Prostate gland (tissue), 2 donors: ENCODE results near the gene TGFBR3. TPM values are rescaled to one million over a fixed set of nuclear protein-coding genes. Genes with fewer than 3 reads are reported as not detected.

Source experiments
- DNase-seq: peaks from one replicate; pipeline ENCODE4 v3.0.0-alpha.2; 2019; ENCODE audit warnings: low spot score
- H3K27ac ChIP-seq, 2 donors: fragments of 200-600 bp; sonication (generic); 2 replicates each; pipeline ENCODE4 v1.5.1; 2017 to 2019
- H3K27me3 ChIP-seq: fragments of 200-600 bp; sonication (generic); replicated peaks from 2 replicates; pipeline ENCODE4 v1.5.1; 2019; ENCODE audit not compliant: insufficient read depth
- H3K36me3 ChIP-seq, 2 donors: fragments of 200-600 bp; sonication (generic); 1 replicate in 1 of 2; 2 replicates in 1 of 2; pipeline versions ENCODE4 v1.5.1 to v1.8.1; 2017 to 2019
- H3K4me1 ChIP-seq: fragments of 200-600 bp; sonication (generic); replicated peaks from 2 replicates; pipeline ENCODE4 v1.5.1; 2019
- H3K4me3 ChIP-seq, 2 donors: fragments of 200-600 bp; sonication (generic); 2 replicates each; pipeline ENCODE4 v1.5.1; 2017 to 2019
- H3K9me3 ChIP-seq: fragments of 200-600 bp; sonication (generic); 2 replicates; pipeline ENCODE4 v1.5.1; 2017
- POLR2A ChIP-seq: fragments of 450-650 bp; IDR thresholded peaks from one replicate; pipeline ENCODE4 v1.6.1; 2016; ENCODE audit warnings: antibody characterized with exemption, mild to moderate bottlenecking
- POLR2AphosphoS5 ChIP-seq: sonication (generic); formaldehyde crosslinking; IDR thresholded peaks from one replicate; pipeline ENCODE4 v1.6.1; 2017; ENCODE audit warnings: antibody characterized with exemption
- WGBS: methylation state at CpG from one replicate; pipeline ENCODE4 v1.1.5; 2018; 5-methylcytosine and 5-hydroxymethylcytosine counted together
- intact Hi-C: fragments of 100-400 bp; cut with DNase I; formaldehyde crosslinking; loops from one replicate; pipeline ENCODE4 v1.14.2; 2022
- total RNA-seq, 2 donors: library from RNA; depleted of rRNA; stranded (reverse); fragments of >200 nt; gene quantifications; one replicate each; pipeline ENCODE4 v1.1.0, GENCODE V29; 2016
- TF ChIP-seq, protein P1 (sequence below), 4 experiments: fragments of 200-600 bp in 2 of 4; fragments of 450-650 bp in 2 of 4; sonication (generic) in 2 of 4; IDR thresholded peaks; 1 replicate in 3 of 4; 2 replicates in 1 of 4; pipeline ENCODE4 v1.5.1; 2016 to 2019; ENCODE audit warnings: antibody characterized with exemption in 4 of 4, mild to moderate bottlenecking in 2 of 4, moderate library complexity in 2 of 4

Gene TGFBR3
- total RNA-seq, 2 donors from 2014 or later: 26.4 to 51.7 TPM

DNA sequence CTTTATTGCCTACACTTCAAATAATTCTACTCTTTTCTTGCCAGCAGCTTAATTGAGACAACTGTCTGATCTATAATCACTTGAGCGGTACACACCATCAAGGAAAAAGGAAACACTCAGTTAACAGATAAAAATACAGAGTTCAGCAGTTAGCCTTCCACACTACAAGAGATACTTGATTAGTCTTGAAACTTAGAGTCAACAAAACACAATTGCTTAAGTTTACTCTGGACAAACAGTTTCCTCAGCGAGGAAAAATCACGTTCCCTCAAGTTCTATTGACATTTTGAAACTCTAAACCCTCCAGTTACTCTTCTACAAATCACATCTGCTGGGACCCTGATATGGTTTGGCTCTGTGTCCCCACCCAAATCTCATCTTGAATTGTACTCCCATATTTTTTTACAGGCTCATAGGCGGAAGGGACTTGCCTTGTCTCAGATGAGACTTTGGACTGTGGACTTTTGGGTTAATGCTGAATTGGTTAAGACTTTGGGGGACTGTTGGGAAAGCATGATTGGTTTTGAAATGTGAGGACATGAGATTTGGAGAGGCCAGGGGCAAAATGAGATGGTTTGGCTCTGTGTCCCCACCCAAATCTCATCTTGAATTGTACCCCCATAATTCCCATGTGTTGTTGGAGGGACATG, 244.9 kb downstream of the TGFBR3 start:
- H3K27me3 ChIP-seq: no peaks in the 10 kb centered on the region
- H3K9me3 ChIP-seq: no peaks in the 10 kb centered on the region
- TF ChIP-seq POLR2A: no peak
- TF ChIP-seq POLR2AphosphoS5: peak; percentile 57
- H3K4me1 ChIP-seq: no peaks in the 10 kb centered on the region
- no peak for DNase-seq
- WGBS: 64% methylated on average over 4 of the region's 4 CpGs
- intact Hi-C loops: no loop called here
- no peaks in the 10 kb centered on the region for H3K36me3 ChIP-seq
- no peak overlapping the region for H3K27ac ChIP-seq
- no peak overlapping the region for H3K4me3 ChIP-seq

DNA sequence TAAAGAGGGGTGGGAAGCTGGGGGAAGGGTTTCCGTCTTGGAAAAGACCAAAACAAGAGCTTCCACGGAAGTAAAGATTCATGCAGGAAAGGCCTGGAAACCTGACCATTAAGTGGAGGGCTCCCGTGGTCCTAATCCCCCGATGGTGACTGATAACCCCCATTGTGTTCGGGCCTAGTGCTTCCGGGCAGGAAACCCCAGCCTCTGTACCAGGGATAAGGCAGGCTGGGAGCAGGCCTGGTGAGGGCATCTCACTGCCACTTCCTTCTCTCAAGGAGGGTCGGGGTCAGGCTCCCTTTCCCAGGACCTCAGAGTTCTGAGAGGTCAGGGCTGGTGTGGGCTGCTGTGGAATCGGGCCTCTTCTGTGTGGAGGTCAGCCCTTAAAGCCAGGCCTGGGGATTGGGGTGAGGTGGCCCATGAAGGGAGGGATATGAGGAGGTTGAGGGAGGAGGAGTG, 248.4 kb downstream of the TGFBR3 start:
- Histone ChIP-seq H3K27me3 (no peaks in the 10 kb centered on the region), H3K4me1 (no peaks in the 10 kb centered on the region), H3K27ac (no peak overlapping the region), H3K9me3 (no peaks in the 10 kb centered on the region), H3K36me3 (no peaks in the 10 kb centered on the region), H3K4me3 (no peak overlapping the region)
- TF ChIP-seq, protein P1, sequence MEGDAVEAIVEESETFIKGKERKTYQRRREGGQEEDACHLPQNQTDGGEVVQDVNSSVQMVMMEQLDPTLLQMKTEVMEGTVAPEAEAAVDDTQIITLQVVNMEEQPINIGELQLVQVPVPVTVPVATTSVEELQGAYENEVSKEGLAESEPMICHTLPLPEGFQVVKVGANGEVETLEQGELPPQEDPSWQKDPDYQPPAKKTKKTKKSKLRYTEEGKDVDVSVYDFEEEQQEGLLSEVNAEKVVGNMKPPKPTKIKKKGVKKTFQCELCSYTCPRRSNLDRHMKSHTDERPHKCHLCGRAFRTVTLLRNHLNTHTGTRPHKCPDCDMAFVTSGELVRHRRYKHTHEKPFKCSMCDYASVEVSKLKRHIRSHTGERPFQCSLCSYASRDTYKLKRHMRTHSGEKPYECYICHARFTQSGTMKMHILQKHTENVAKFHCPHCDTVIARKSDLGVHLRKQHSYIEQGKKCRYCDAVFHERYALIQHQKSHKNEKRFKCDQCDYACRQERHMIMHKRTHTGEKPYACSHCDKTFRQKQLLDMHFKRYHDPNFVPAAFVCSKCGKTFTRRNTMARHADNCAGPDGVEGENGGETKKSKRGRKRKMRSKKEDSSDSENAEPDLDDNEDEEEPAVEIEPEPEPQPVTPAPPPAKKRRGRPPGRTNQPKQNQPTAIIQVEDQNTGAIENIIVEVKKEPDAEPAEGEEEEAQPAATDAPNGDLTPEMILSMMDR (IDR thresholded peaks at IDR 0.05): no peak
- TF ChIP-seq POLR2A: no peak
- TF ChIP-seq POLR2AphosphoS5: no peak
- intact Hi-C loops: no loop called here
- no peak for DNase-seq
- 90% methylated on average over 8 of the region's 8 CpGs for WGBS

DNA sequence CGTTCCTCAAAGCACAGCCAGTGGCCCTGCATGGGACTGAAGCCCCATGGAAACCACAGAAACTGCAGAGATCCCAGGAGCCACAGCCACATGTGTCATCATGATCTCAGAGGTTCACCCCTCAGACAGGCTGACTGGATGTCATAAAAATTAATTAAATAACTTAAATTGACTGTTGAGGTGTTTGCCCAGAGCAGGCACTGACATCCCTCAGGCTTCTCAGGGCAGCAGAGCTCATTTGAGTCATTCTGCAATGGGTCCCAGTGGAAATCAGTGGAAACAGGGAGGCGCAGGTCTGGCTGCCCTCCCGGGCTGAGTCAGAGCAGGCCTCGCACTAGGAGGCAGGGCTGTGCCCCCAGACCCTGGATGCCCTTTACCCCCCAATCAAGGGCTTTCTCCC, 250.2 kb downstream of the TGFBR3 start:
- no peaks in the 10 kb centered on the region for H3K9me3 ChIP-seq
- no peaks in the 10 kb centered on the region for H3K4me1 ChIP-seq
- DNase-seq: no peak
- TF ChIP-seq POLR2AphosphoS5 (no peak), POLR2A (no peak)
- TF ChIP-seq, protein P1 (IDR thresholded peaks at IDR 0.05): no peak
- no peaks in the 10 kb centered on the region for H3K36me3 ChIP-seq
- intact Hi-C loops: no loop called here
- H3K4me3 ChIP-seq: no peak overlapping the region
- H3K27ac ChIP-seq: no peak overlapping the region
- H3K27me3 ChIP-seq: no peaks in the 10 kb centered on the region
- 96% methylated on average over 4 of the region's 4 CpGs for WGBS

DNA sequence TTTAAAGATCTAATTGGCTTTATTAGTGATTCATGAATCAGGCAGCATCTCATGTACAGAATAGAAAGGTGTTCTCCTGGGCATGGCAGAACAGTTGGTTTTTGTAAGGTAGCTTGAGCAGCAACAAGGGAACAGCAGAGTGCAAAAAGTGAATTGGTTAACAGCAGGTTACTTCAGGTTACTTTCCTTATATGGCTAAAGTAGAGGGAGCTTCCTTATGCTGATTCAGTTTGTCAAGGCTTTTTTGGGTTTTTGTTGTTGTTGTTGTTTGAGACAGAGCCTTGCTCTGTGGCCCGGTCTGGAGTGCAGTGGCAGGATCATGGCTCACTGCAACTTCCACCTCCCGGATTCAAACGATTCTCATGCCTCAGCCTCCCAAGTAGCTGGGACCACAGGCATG, 252.5 kb downstream of the TGFBR3 start:
- Histone ChIP-seq H3K27me3 (no peaks in the 10 kb centered on the region), H3K27ac (no peak overlapping the region), H3K4me3 (no peak overlapping the region), H3K9me3 (no peaks in the 10 kb centered on the region), H3K4me1 (no peaks in the 10 kb centered on the region), H3K36me3 (no peaks in the 10 kb centered on the region)
- intact Hi-C loops: no loop called here
- no peak for DNase-seq
- WGBS: 94% methylated on average over 3 of the region's 3 CpGs
- no peak for TF ChIP-seq POLR2A
- TF ChIP-seq, protein P1 (IDR thresholded peaks at IDR 0.05): no peak
- TF ChIP-seq POLR2AphosphoS5: no peak

DNA sequence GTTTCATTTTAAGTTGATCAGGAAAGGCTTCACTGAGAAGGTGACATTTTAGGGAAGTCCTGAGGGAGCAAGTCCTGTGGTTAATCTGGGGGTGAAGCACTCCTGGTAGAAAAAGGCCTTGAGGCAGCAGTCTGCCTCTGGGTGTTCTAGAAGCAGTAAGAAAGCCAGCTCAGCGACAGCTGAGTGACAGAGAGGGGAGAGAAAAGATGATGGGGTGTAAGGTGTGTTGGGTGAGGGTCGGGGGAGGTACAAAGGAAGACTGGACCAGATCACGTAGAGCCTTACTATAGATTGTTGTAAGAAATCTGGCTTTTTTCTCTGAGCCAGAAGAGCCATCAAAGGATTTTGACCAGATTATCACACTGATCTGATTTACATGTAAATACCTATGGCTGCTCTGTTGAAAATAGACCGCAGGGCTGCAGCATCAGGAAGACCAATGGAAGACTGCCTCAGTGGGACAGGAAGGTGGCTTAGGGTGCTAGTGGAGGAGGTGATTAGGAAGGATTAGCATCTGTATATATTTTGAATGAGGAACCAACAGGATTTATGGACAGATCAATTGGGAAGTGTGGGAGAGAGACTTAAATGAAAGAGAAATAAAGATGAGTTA, 254.1 kb downstream of the TGFBR3 start:
- H3K4me3 ChIP-seq: no peak overlapping the region
- DNase-seq: no peak
- H3K27ac ChIP-seq: no peak overlapping the region
- 86% methylated on average over 4 of the region's 4 CpGs for WGBS
- no peaks in the 10 kb centered on the region for H3K9me3 ChIP-seq
- H3K4me1 ChIP-seq: no peaks in the 10 kb centered on the region
- intact Hi-C loops: no loop called here
- H3K27me3 ChIP-seq: no peaks in the 10 kb centered on the region
- H3K36me3 ChIP-seq: no peaks in the 10 kb centered on the region
- TF ChIP-seq POLR2A (no peak), POLR2AphosphoS5 (no peak)
- TF ChIP-seq, protein P1 (IDR thresholded peaks at IDR 0.05): no peak
